Keratinocyte (primary cell): ENCODE measurements around the gene TPRA1. TPM values are rescaled to one million over a fixed set of nuclear protein-coding genes. Genes with fewer than 3 reads are reported as not detected.

Experiments used
- DNase-seq: peaks from one replicate; pipeline ENCODE4 v3.0.0-alpha.2; 2011; ENCODE audit warnings: low read depth, missing footprints, low spot score
- FAIRE-seq: peaks from 2 replicates; lab custom pipeline; 2011; peaks lifted over from hg19 to GRCh38; lab: Jason Lieb, UNC
- H2AFZ ChIP-seq: 2 replicates; pipeline ENCODE4 v1.6.0; 2012; ENCODE audit warnings: low read length, control low read depth, inconsistent platforms; ENCODE audit not compliant: control insufficient read depth
- H3K27ac ChIP-seq: 2 replicates; pipeline ENCODE4 v1.5.1; 2011; ENCODE audit warnings: low read length; ENCODE audit not compliant: control insufficient read depth, insufficient read depth
- H3K27me3 ChIP-seq: 3 replicates; pipeline ENCODE4 v1.6.0; 2011; ENCODE audit warnings: low read length; ENCODE audit not compliant: control insufficient read depth, insufficient read depth; ENCODE audit errors: extremely low read depth
- H3K36me3 ChIP-seq, 2 experiments: 2 replicates in 1 of 2; 3 replicates in 1 of 2; pipeline ENCODE4 v1.5.1; 2011; ENCODE audit warnings: low read length in 2 of 2, mild to moderate bottlenecking in 1 of 2; ENCODE audit not compliant: control insufficient read depth in 2 of 2, insufficient read depth in 2 of 2; ENCODE audit errors: extremely low read depth in 1 of 2
- H3K4me1 ChIP-seq: 3 replicates; pipeline ENCODE4 v1.5.1; 2011; ENCODE audit warnings: low read length; ENCODE audit not compliant: control insufficient read depth, insufficient read depth; ENCODE audit errors: extremely low read depth
- H3K4me2 ChIP-seq: 3 replicates; pipeline ENCODE4 v1.6.0; 2011; ENCODE audit warnings: low read depth, low read length; ENCODE audit not compliant: control insufficient read depth, insufficient read depth; ENCODE audit errors: extremely low read depth
- H3K4me3 ChIP-seq, 3 experiments: fragments of 200-600 bp in 1 of 3; sonication (generic) in 1 of 3; 2 replicates in 2 of 3; 3 replicates in 1 of 3; pipeline ENCODE4 v1.5.1; 2011 to 2016; ENCODE audit warnings: low read length in 3 of 3, mild to moderate bottlenecking in 3 of 3, control low read depth in 2 of 3, inconsistent platforms in 1 of 3, low read depth in 1 of 3, mixed read lengths in 1 of 3, mixed run types in 1 of 3, moderate library complexity in 1 of 3; ENCODE audit not compliant: control insufficient read depth in 2 of 3, insufficient read depth in 2 of 3; ENCODE audit errors: extremely low read depth in 1 of 3
- H3K79me2 ChIP-seq: 2 replicates; pipeline ENCODE4 v1.6.0; 2012; ENCODE audit warnings: low read length; ENCODE audit not compliant: control insufficient read depth, insufficient read depth
- H3K9ac ChIP-seq: 3 replicates; pipeline ENCODE4 v1.6.0; 2011; ENCODE audit warnings: low read length; ENCODE audit not compliant: control insufficient read depth, insufficient read depth; ENCODE audit errors: extremely low read depth
- H3K9me1 ChIP-seq: 3 replicates; pipeline ENCODE4 v1.6.0; 2011; ENCODE audit warnings: low read length; ENCODE audit not compliant: control insufficient read depth, insufficient read depth; ENCODE audit errors: extremely low read depth
- H3K9me3 ChIP-seq: 2 replicates; pipeline ENCODE4 v1.5.1; 2012; ENCODE audit warnings: low read depth, low read length; ENCODE audit not compliant: control insufficient read depth
- H4K20me1 ChIP-seq: 3 replicates; pipeline ENCODE4 v1.6.0; 2011; ENCODE audit warnings: low read length; ENCODE audit not compliant: control insufficient read depth, insufficient read depth; ENCODE audit errors: extremely low read depth
- CTCF ChIP-seq, 3 experiments: IDR thresholded peaks in 1 of 3; conservative IDR thresholded peaks in 1 of 3; optimal IDR thresholded peaks in 1 of 3; 2 replicates in 2 of 3; 3 replicates in 1 of 3; pipeline versions ENCODE3 to v1.5.1; 2011; ENCODE audit warnings: low read length in 3 of 3, mild to moderate bottlenecking in 3 of 3, moderate library complexity in 2 of 3, control low read depth in 1 of 3, inconsistent platforms in 1 of 3; ENCODE audit not compliant: insufficient read depth in 2 of 3; ENCODE audit errors: extremely low read depth in 1 of 3
- EZH2 ChIP-seq: IDR thresholded peaks from one replicate; pipeline ENCODE4 v1.6.1; 2012; ENCODE audit warnings: inconsistent platforms, mild to moderate bottlenecking, low read length, moderate library complexity
- dilution Hi-C: fragments of 300-500 bp; cut with MboI; formaldehyde crosslinking; loops from one replicate; pipeline ENCODE4 v1.7.0; 2020; ENCODE audit warnings: low sequenced_read_pairs; ENCODE audit not compliant: extremely low pct_ligation_motif_present
- polyA plus RNA-seq, 5 experiments: library from polyadenylated mRNA; depleted of rRNA in 3 of 5; stranded (reverse) in 3 of 5; stranded (forward) in 1 of 5; unstranded in 1 of 5; fragments of >200 nt; gene quantifications; 1 replicate in 1 of 5; 2 replicates in 3 of 5; 3 replicates in 1 of 5; pipeline versions ENCODE4 v1.2.1 to v1.2.3, GENCODE V29; 2011 to 2012; ENCODE audit warnings: missing spikeins in 2 of 5, low read depth in 1 of 5, low replicate concordance in 1 of 5

Gene TPRA1
- polyA plus RNA-seq, 1 donor (not counting 4 experiments of a cell fraction or from before 2014, with no cell fraction given), result 22.2 TPM

- Histone ChIP-seq H3K27me3 (no peaks in the 10 kb centered on the region), H3K4me3 (no peak overlapping the region), H3K79me2 (no peaks in the 10 kb centered on the region), H3K9ac (no peak overlapping the region), H2AFZ (no peak overlapping the region), H4K20me1 (no peaks in the 10 kb centered on the region), H3K9me3 (no peaks in the 10 kb centered on the region), H3K27ac (no peak overlapping the region), H3K36me3 (peaks cover 8 to 50% of the 10 kb centered on the region in 2 experiments), H3K4me2 (no peak overlapping the region), H3K9me1 (no peaks in the 10 kb centered on the region), H3K4me1 (no peaks in the 10 kb centered on the region)
- FAIRE-seq (no peak), DNase-seq (no peak)
- dilution Hi-C loops, result no loop called here
- TF ChIP-seq CTCF (optimal IDR thresholded peaks at IDR 0.05 in 1 of 3, IDR thresholded peaks at IDR 0.05 in 1 of 3, conservative IDR thresholded peaks at IDR 0.05 in 1 of 3; ENCODE audit: extremely low read depth in 1 of 3, insufficient read depth in 2 of 3, low read length in 3 of 3) (no peak), EZH2 (no peak)
Observed at GRCh38 chr3:127608362-127608718, 17.8 kb upstream of the TPRA1 start.

- TF ChIP-seq EZH2 (no peak), CTCF (optimal IDR thresholded peaks at IDR 0.05 in 1 of 3, IDR thresholded peaks at IDR 0.05 in 1 of 3, conservative IDR thresholded peaks at IDR 0.05 in 1 of 3; ENCODE audit: extremely low read depth in 1 of 3, insufficient read depth in 2 of 3, low read length in 3 of 3) (no peak)
- no peak overlapping the region for H3K9ac ChIP-seq
- DNase-seq, result no peak
- no peaks in the 10 kb centered on the region for H3K79me2 ChIP-seq
- no peak overlapping the region for H3K27ac ChIP-seq
- H3K9me1 ChIP-seq, result no peaks in the 10 kb centered on the region
- peaks cover 8 to 46% of the 10 kb centered on the region in 2 experiments for H3K36me3 ChIP-seq
- H3K4me1 ChIP-seq, result no peaks in the 10 kb centered on the region
- H3K4me2 ChIP-seq, result no peak overlapping the region
- no peaks in the 10 kb centered on the region for H3K9me3 ChIP-seq
- H2AFZ ChIP-seq, result no peak overlapping the region
- dilution Hi-C loops, result no loop called here
- H4K20me1 ChIP-seq, result no peaks in the 10 kb centered on the region
- no peak for FAIRE-seq
- no peaks in the 10 kb centered on the region for H3K27me3 ChIP-seq
- H3K4me3 ChIP-seq, result no peak overlapping the region
Observed at GRCh38 chr3:127607675-127608361, 17.3 kb upstream of the TPRA1 start.
